HCT116 (cell line): ENCODE results near the gene DHRS7C.
"Not testable (repeated sequence)": the region's sequence is repeated elsewhere in the genome, so short reads cannot be mapped to it uniquely, and the experiment has no call there.

ENCODE experiments used
- ATF3 ChIP-seq: IDR thresholded peaks from 2 replicates; pipeline ENCODE4 v1.6.1; 2012
- CEBPB ChIP-seq: IDR thresholded peaks from 2 replicates; pipeline ENCODE4 v1.6.1; 2012; ENCODE audit warnings: low read depth
- CTCF ChIP-seq, 3 experiments: fragments of 200-600 bp in 1 of 3; sonication (generic) in 1 of 3; IDR thresholded peaks in 2 of 3; conservative IDR thresholded peaks in 1 of 3; 2 replicates each; pipeline ENCODE4 v1.5.1; 2012 to 2017; ENCODE audit warnings: low read depth in 2 of 3, low read length in 2 of 3, antibody characterized with exemption in 1 of 3, borderline replicate concordance in 1 of 3, control low read depth in 1 of 3, mild to moderate bottlenecking in 1 of 3, mixed read lengths in 1 of 3, mixed run types in 1 of 3, moderate library complexity in 1 of 3; ENCODE audit not compliant: insufficient read depth in 1 of 3
- EZH2 ChIP-seq: fragments of 200-600 bp; sonication (generic); IDR thresholded peaks from 2 replicates; pipeline ENCODE4 v1.6.1; 2017; ENCODE audit warnings: antibody characterized with exemption, mixed run types
- POLR2A ChIP-seq: IDR thresholded peaks from 2 replicates; pipeline ENCODE4 v1.7.0; 2011; ENCODE audit warnings: borderline replicate concordance; ENCODE audit not compliant: insufficient read depth, insufficient read length; ENCODE audit errors: extremely low read depth
- POLR2AphosphoS5 ChIP-seq: IDR thresholded peaks from 2 replicates; pipeline ENCODE4 v1.6.1; 2011; ENCODE audit warnings: mild to moderate bottlenecking, low read depth, low read length, moderate library complexity
- RAD21 ChIP-seq: IDR thresholded peaks from 2 replicates; pipeline ENCODE4 v1.6.1; 2012; ENCODE audit warnings: low read depth, mild to moderate bottlenecking

GRCh38 chr17:9783465-9783864 lies 7.9 kb downstream of the DHRS7C start:
- not testable (repeated sequence) for TF ChIP-seq POLR2AphosphoS5; CTCF (IDR thresholded peaks at IDR 0.05 in 2 of 3, conservative IDR thresholded peaks at IDR 0.05 in 1 of 3; ENCODE audit: borderline replicate concordance in 1 of 3, insufficient read depth in 1 of 3, low read depth in 2 of 3, low read length in 2 of 3); EZH2; POLR2A; CEBPB; ATF3; RAD21
